GM12874 (cell line): ENCODE data around the gene QDPR.

Source experiments
- CTCF ChIP-seq: IDR thresholded peaks from 2 replicates; pipeline ENCODE4 v1.5.1; 2011; ENCODE audit warnings: low read depth, mild to moderate bottlenecking, control low read depth, low read length, moderate library complexity; ENCODE audit not compliant: insufficient read depth

The QDPR gene

GRCh38 chr4:17494258-17495190 lies 17.4 kb downstream of the QDPR start:
- no peak for TF ChIP-seq CTCF

- no peak for TF ChIP-seq CTCF
These were observed 18.3 kb downstream of the QDPR start for GRCh38 chr4:17493619-17494018.

GRCh38 chr4:17492876-17493275 lies 19.0 kb downstream of the QDPR start:
- no peak for TF ChIP-seq CTCF

- no peak for TF ChIP-seq CTCF
These were observed 19.7 kb downstream of the QDPR start for GRCh38 chr4:17492058-17492741.

GRCh38 chr4:17491196-17491595 lies 20.7 kb downstream of the QDPR start:
- TF ChIP-seq CTCF, result no peak

GRCh38 chr4:17490575-17491059 lies 21.3 kb downstream of the QDPR start:
- no peak for TF ChIP-seq CTCF

- TF ChIP-seq CTCF, result no peak
These were observed 22.2 kb downstream of the QDPR start for GRCh38 chr4:17489721-17490120.
